GM10266 (cell line): ENCODE data around the gene AFF2.

Source experiments
- DNase-seq: peaks from one replicate; pipeline ENCODE4 v3.0.0; 2012; ENCODE audit errors: extremely low spot score
- TF ChIP-seq, protein P1 (sequence below): IDR thresholded peaks from 2 replicates; pipeline ENCODE4 v1.5.1; 2012; ENCODE audit warnings: mild to moderate bottlenecking, low read depth; ENCODE audit not compliant: control insufficient read depth, insufficient read depth; ENCODE audit errors: missing control alignments

Gene AFF2

GRCh38 chrX:148856505-148856904 lies 356.1 kb downstream of the AFF2 start:
- TF ChIP-seq, protein P1, sequence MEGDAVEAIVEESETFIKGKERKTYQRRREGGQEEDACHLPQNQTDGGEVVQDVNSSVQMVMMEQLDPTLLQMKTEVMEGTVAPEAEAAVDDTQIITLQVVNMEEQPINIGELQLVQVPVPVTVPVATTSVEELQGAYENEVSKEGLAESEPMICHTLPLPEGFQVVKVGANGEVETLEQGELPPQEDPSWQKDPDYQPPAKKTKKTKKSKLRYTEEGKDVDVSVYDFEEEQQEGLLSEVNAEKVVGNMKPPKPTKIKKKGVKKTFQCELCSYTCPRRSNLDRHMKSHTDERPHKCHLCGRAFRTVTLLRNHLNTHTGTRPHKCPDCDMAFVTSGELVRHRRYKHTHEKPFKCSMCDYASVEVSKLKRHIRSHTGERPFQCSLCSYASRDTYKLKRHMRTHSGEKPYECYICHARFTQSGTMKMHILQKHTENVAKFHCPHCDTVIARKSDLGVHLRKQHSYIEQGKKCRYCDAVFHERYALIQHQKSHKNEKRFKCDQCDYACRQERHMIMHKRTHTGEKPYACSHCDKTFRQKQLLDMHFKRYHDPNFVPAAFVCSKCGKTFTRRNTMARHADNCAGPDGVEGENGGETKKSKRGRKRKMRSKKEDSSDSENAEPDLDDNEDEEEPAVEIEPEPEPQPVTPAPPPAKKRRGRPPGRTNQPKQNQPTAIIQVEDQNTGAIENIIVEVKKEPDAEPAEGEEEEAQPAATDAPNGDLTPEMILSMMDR = no peak
- DNase-seq = no peak

DNA sequence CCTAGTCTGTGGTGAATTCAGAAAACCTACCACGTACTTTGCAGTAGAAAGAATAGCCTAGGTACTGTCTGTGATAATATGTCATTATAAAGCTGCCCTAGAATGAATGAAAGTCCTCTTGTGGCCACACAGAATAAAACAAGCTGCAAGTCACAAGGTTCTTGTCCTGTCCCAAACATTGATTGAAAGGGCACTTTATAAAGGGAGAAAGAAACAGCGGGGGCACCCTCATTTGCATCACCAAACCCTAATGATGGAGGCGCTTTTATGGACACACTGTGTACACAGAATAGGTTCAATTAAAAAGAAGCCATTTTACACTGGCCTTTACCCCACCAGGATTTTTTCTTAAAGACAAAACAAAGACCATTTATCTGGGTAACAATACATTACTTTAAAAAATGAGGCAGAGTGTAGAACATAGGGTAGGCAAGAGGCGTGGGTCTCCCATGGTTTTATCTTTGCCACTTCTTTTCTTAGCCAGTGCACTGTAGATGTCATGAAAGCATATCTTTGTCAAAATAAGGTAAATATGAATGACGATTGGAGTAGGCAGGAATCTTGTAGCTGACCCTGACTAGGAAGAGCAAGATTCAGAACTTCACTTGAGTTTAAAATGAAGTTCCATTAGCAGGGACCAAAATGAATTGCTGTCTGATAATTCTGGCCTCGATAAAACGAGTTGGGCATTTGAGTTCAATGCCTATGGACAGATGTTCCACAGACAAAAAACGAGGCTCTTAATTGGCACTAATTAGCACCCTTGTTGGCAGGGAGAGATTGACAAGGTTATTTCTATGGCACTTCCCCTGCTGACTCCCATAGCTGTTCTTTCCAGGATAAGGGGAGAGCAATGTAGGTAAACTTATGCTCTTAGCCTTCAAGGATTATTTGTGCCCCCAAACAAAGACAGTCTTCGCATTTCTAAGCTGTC lies 365.1 kb downstream of the AFF2 start:
- DNase-seq = no peak
- TF ChIP-seq, protein P1 = no peak

DNA sequence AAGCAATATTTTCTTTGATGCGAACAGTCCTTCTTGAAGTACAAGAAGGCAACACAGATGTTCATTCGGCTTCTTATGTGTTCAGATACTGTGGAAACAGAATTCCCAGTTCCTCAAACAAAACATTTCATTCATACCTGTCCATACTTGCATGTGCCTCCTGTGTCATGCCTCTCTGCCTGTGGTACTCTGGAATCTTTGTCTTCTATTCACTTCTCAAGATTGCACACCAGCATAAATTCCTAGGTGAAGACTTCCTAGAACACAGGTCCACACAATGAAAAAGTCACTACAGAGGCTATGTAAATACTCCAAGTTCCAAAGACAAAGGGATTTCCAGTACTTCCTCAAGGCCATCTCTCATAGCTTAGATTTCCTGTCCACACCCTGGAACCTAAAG lies 367.2 kb downstream of the AFF2 start:
- TF ChIP-seq, protein P1 = no peak
- no peak for DNase-seq

DNA sequence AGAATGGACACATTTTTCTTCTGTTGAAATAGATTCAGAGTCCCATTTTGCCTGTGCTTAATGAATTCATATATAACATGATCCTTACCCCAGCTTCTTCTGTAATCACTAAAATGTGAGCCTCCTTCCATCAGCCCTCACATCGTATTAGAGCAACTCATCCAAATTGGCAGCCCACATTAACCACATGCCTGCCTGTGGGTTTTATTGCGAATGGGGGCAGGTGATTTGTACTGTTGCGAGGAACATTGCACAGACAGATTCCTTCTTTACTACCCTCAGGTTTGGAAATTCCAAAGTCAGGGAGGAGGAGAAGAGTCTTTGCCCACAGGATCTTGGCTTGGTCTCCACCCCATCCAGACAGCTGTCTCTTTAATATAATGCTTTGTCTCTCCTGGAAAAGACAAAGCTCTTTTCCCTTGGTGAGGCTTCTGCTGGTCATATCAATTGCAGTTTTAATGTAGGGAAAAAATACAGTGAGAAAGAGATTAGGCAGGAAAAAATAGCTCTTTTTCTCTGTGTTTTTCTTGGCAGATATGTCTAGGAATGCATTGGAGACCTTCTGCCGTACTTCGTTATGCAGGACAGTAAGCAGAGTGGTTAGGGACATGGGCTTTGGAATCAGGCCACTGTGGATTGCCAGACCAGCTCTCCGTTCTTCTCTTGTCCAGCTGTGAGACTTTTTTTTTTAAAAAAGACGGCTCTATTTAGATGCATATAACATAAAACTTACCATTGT lies 371.2 kb downstream of the AFF2 start:
- DNase-seq = no peak
- TF ChIP-seq, protein P1 = no peak

GRCh38 chrX:148872161-148872535 lies 371.7 kb downstream of the AFF2 start:
- no peak for DNase-seq
- TF ChIP-seq, protein P1 = no peak

DNA sequence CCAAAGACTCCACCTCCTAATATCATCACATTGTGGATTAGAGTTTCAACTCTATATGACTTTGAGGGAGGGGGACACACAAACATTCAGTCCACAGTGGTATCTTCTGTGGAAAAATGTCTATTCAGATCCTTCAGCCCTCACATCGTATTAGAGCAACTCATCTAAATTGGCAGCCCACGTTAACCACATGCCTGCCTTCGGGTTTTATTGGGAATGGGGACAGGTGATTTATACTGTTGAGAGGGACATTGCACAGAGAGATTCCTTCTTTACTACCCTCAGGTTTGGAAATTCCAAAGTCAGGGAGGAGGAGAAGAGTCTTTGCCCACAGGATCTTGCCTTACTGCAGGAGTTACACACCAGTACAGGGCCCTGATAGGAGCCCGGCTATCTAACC lies 372.5 kb downstream of the AFF2 start:
- no peak for DNase-seq
- TF ChIP-seq, protein P1 = no peak
